WTC11 (cell line): ENCODE measurements around the gene ARHGEF28.

Experiments
- ATF3 ChIP-seq: sonication (generic); formaldehyde crosslinking; conservative IDR thresholded peaks from 2 replicates; pipeline ENCODE4 v1.8.1; 2022; ENCODE audit warnings: mild to moderate bottlenecking, missing genetic modification reagents
- CREB1 ChIP-seq: sonication (generic); formaldehyde crosslinking; IDR thresholded peaks from 2 replicates; pipeline ENCODE4 v1.8.0; 2023; ENCODE audit warnings: mild to moderate bottlenecking, missing genetic modification reagents
- CTCF ChIP-seq: fragments of 200-600 bp; IDR thresholded peaks from 2 replicates; pipeline ENCODE4 v1.8.0; 2022; ENCODE audit warnings: antibody characterized with exemption
- ESRRA ChIP-seq: sonication (generic); formaldehyde crosslinking; IDR thresholded peaks from 2 replicates; pipeline ENCODE4 v1.8.1; 2022; ENCODE audit warnings: mild to moderate bottlenecking, missing genetic modification reagents, borderline replicate concordance
- ETV6 ChIP-seq: sonication (generic); formaldehyde crosslinking; IDR thresholded peaks from 2 replicates; pipeline ENCODE4 v1.8.1; 2022; ENCODE audit warnings: mild to moderate bottlenecking, missing genetic modification reagents
- JUN ChIP-seq: sonication (generic); formaldehyde crosslinking; IDR thresholded peaks from 2 replicates; pipeline ENCODE4 v1.8.0; 2023; ENCODE audit warnings: mild to moderate bottlenecking, missing genetic modification reagents
- RELA ChIP-seq: sonication (generic); formaldehyde crosslinking; IDR thresholded peaks from 2 replicates; pipeline ENCODE4 v1.8.1; 2022; ENCODE audit warnings: missing genetic modification reagents, mild to moderate bottlenecking, borderline replicate concordance
- SMAD4 ChIP-seq: sonication (generic); formaldehyde crosslinking; IDR thresholded peaks from 2 replicates; pipeline ENCODE4 v1.8.0; 2022; ENCODE audit warnings: mild to moderate bottlenecking, missing genetic modification reagents
- STAT6 ChIP-seq: sonication (generic); formaldehyde crosslinking; conservative IDR thresholded peaks from 2 replicates; pipeline ENCODE4 v1.8.1; 2023; ENCODE audit warnings: mild to moderate bottlenecking, low read depth, missing genetic modification reagents, moderate library complexity
- TCF7 ChIP-seq: sonication (generic); formaldehyde crosslinking; IDR thresholded peaks from 2 replicates; pipeline ENCODE4 v1.8.0; 2022; ENCODE audit warnings: mild to moderate bottlenecking, low read depth, missing genetic modification reagents, moderate library complexity
- ZNF263 ChIP-seq: sonication (generic); formaldehyde crosslinking; IDR thresholded peaks from 2 replicates; pipeline ENCODE4 v1.8.1; 2022; ENCODE audit warnings: low read depth, mild to moderate bottlenecking, moderate library complexity, missing genetic modification reagents
- TF ChIP-seq, protein P1 (sequence below): sonication (generic); formaldehyde crosslinking; IDR thresholded peaks from 2 replicates; pipeline ENCODE4 v1.8.0; 2022; ENCODE audit warnings: mild to moderate bottlenecking, missing genetic modification reagents
- TF ChIP-seq, protein P2 (sequence below): sonication (generic); formaldehyde crosslinking; IDR thresholded peaks from 2 replicates; pipeline ENCODE4 v1.8.1; 2022; ENCODE audit warnings: mild to moderate bottlenecking, moderate library complexity, missing genetic modification reagents
- TF ChIP-seq, protein P3 (sequence below): sonication (generic); formaldehyde crosslinking; IDR thresholded peaks from 2 replicates; pipeline ENCODE4 v1.8.0; 2022; ENCODE audit warnings: mild to moderate bottlenecking, missing genetic modification reagents

DNA sequence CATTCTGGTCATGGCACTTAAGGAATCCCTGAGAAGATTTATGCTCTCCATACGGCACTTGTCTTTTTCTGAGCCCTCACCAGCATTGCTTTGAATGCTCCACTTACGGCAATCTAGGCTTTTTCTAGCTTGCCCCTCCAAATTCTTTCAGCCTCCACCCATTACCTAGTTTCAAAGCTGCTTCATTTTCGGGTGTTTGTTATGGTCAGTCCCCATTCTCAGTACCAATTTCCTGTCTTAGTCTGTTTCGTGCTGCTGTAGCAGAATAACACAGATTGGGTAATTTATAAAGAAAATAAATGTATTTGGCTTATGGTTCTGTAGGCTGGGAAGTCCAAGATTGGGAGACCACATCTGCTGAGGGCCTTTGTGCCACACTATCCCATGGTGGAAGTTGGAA, 42.0 kb downstream of the ARHGEF28 start:
- TF ChIP-seq ETV6 (no peak), SMAD4 (CRISPR knock-in tag) (no peak), ESRRA (CRISPR knock-in tag) (no peak), JUN (CRISPR knock-in tag) (no peak), RELA (CRISPR knock-in tag) (no peak), CTCF (no peak), STAT6 (no peak), TCF7 (CRISPR knock-in tag) (no peak), ATF3 (CRISPR knock-in tag) (no peak), CREB1 (no peak), ZNF263 (no peak)
- TF ChIP-seq, protein P1, sequence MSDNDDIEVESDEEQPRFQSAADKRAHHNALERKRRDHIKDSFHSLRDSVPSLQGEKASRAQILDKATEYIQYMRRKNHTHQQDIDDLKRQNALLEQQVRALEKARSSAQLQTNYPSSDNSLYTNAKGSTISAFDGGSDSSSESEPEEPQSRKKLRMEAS: no peak
- TF ChIP-seq, protein P2, sequence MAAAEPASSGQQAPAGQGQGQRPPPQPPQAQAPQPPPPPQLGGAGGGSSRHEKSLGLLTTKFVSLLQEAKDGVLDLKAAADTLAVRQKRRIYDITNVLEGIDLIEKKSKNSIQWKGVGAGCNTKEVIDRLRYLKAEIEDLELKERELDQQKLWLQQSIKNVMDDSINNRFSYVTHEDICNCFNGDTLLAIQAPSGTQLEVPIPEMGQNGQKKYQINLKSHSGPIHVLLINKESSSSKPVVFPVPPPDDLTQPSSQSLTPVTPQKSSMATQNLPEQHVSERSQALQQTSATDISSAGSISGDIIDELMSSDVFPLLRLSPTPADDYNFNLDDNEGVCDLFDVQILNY (CRISPR knock-in tag): no peak
- TF ChIP-seq, protein P3, sequence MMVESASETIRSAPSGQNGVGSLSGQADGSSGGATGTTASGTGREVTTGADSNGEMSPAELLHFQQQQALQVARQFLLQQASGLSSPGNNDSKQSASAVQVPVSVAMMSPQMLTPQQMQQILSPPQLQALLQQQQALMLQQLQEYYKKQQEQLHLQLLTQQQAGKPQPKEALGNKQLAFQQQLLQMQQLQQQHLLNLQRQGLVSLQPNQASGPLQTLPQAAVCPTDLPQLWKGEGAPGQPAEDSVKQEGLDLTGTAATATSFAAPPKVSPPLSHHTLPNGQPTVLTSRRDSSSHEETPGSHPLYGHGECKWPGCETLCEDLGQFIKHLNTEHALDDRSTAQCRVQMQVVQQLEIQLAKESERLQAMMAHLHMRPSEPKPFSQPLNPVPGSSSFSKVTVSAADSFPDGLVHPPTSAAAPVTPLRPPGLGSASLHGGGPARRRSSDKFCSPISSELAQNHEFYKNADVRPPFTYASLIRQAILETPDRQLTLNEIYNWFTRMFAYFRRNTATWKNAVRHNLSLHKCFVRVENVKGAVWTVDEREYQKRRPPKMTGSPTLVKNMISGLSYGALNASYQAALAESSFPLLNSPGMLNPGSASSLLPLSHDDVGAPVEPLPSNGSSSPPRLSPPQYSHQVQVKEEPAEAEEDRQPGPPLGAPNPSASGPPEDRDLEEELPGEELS (CRISPR knock-in tag): no peak
